GM12874 (cell line): ENCODE measurements around the gene FOXN1.

Experiments
- TF ChIP-seq, protein P1 (sequence below): IDR thresholded peaks from 2 replicates; pipeline ENCODE4 v1.5.1; 2011; ENCODE audit warnings: low read depth, mild to moderate bottlenecking, control low read depth, low read length, moderate library complexity; ENCODE audit not compliant: insufficient read depth

FOXN1 gene

DNA sequence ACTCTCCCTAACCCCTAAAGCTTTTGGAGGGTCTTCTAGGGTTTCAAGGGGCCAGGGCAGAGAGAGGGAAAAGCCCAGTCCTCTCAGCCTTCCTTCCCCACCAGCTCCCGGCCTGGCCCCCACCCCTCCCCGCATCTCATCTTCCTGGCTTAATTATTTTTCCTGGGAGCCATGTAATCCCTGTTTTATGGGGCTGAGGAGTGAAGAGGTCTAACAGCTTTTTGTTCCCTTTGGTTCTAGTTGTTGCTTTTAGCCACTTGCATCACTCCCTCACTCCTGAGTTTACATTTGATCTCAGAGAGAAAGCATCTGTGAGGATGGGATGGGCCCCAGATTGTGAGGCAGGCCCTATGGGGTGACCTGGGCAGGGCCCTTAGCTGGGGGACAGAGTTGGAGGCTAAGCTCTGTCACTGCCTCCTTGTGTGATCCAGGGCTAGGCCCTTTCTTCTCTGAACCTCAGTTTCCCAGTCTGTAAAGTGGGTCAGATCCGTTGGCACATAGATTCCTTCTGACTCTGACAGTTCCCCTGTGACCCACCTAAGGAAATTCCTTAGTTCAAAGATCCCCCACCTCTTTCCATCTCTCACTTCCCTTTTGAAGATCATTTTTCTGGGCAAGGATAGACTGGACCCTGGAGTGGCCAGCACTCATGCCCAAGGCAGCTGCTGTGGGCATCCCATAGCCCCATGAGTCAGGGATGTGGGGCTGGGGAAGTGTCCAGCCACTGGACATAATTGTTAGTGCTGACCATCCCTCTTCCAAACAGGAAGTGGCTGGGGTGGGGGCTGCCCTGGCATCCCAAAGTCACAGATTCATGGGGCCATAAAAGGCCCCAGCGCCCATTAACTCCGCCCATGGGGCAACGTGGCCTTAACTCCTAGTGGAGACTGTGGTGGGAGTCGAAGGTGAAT, 26.2 kb downstream of the FOXN1 start:
- TF ChIP-seq, protein P1, sequence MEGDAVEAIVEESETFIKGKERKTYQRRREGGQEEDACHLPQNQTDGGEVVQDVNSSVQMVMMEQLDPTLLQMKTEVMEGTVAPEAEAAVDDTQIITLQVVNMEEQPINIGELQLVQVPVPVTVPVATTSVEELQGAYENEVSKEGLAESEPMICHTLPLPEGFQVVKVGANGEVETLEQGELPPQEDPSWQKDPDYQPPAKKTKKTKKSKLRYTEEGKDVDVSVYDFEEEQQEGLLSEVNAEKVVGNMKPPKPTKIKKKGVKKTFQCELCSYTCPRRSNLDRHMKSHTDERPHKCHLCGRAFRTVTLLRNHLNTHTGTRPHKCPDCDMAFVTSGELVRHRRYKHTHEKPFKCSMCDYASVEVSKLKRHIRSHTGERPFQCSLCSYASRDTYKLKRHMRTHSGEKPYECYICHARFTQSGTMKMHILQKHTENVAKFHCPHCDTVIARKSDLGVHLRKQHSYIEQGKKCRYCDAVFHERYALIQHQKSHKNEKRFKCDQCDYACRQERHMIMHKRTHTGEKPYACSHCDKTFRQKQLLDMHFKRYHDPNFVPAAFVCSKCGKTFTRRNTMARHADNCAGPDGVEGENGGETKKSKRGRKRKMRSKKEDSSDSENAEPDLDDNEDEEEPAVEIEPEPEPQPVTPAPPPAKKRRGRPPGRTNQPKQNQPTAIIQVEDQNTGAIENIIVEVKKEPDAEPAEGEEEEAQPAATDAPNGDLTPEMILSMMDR: no peak

GRCh38 chr17:28533091-28533807, 27.1 kb downstream of the FOXN1 start:
- TF ChIP-seq, protein P1: no peak

DNA sequence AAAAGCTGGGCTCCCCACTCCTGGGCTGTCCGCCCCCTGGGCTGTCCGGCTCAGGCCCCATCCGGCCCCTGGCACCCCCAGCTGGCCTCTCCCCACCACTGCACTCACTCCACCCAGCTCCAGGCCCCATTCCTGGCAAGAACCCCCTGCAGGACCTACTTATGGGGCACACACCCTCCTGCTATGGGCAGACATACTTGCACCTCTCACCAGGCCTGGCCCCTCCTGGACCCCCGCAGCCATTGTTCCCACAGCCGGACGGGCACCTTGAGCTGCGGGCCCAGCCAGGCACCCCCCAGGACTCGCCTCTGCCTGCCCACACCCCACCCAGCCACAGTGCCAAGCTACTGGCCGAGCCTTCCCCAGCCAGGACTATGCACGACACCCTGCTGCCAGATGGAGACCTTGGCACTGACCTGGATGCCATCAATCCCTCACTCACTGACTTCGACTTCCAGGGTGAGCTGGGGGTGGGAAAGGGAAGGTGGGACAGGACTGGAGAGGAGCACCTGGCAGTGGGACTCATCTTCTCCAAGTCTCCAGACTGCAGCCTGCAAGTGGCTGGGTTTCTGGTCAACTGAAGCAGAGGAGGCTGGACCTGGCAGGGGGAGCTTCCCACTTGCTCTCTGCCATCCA, 28.7 kb downstream of the FOXN1 start:
- TF ChIP-seq, protein P1: no peak

DNA sequence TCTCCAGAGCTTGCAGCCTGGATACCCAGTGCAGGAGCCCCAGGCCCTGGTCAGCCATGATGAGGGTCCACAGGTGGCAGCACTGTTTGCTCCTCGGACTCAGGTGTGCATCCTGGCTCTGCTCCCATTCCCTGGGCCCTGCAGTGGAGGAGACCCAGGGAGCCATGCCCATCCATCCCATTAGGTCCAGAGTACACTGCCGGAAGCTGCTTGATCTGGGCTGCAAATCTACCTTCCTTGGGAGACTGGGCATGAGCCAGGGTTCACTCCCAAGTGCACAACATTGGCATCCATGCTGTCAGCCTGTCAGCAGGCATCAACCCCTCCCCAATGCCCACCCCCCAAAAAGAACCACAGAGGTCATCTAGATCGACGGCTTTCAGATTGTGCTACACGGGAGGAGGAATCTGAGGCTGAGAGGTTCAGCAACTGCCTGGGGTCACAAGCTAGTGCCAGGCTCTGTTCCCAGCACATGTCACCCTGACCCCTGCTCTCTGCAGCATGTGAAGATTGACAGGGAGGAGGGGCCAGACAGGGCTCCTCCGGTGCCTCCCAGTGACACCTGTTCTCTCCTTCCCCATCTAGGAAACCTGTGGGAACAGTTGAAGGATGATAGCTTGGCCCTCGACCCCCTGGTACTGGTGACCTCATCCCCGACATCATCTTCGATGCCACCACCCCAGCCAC, 30.5 kb downstream of the FOXN1 start:
- TF ChIP-seq, protein P1: no peak

DNA sequence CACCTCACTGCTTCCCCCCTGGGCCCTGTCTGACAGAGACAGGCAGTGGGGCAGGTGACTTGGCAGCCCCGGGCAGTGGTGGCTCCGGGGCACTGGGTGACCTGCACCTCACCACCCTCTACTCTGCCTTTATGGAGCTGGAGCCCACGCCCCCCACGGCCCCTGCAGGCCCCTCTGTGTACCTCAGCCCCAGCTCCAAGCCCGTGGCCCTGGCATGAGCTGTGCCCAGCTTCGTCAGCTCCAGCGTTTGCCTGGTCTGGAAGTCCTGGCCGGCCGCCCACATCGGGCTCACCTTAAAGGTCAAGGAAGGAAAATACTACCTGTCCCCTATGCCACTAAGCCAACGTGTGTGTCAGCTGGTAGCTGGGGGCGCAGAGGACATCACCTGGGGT, 31.1 kb downstream of the FOXN1 start:
- TF ChIP-seq, protein P1: no peak

DNA sequence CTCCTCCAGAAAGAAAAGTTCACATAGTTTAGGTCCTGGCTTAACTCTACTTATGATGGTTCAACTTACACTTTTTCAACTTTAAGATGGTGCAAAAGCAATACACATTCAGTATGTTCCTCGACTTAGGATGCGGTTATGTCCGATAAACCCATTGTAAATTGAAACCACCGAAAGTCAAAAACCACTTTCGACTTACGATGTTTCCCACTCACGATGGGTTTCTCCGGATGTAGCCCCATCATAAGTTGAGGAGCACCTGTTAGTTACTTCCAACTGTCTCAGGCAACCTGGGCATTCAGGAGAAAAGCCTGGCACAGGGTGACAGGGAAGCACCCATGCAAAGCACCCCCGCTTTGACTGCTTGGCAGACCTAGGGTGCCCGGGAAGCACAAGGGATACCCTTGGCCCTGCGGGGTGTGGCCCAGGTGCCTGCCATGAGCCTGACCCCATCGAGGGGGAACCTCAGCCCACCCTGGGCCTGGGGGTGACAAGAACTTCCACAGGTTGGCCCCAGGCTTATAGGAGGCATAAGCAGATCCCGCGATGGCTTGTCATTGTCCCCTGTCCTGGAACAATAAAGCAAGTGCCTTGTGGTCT, 32.2 kb downstream of the FOXN1 start:
- TF ChIP-seq, protein P1: no peak
